Measurements from ENCODE around the gene AGK. TPM values are rescaled to one million over a fixed set of nuclear protein-coding genes. Genes with fewer than 3 reads are reported as not detected.

The AGK gene
- total RNA-seq, 1 donor from 2014 or later, result 28.6 TPM

- no peak overlapping the region for H3K4me3 Mint-ChIP-seq (ENCODE audit: unreplicated experiment)
- peak; percentile 77 for DNase-seq (ENCODE audit: low read depth)
- H3K27ac ChIP-seq (ENCODE audit: low read depth, low read length), result peak overlapping the region; percentile 53
- H3K36me3 Mint-ChIP-seq (ENCODE audit: low read depth, unreplicated experiment), result peaks cover 4% of the 10 kb centered on the region
- no peaks in the 10 kb centered on the region for H4K20me1 ChIP-seq (ENCODE audit: insufficient read depth, low read length)
- no peak overlapping the region for H2AFZ ChIP-seq (ENCODE audit: low read depth, low read length)
- peaks cover 18% of the 10 kb centered on the region for H3K4me1 Mint-ChIP-seq (ENCODE audit: low read depth, unreplicated experiment)
- no peaks in the 10 kb centered on the region for H3K27me3 ChIP-seq (ENCODE audit: insufficient read depth, low read length)
- peak overlapping the region; percentile 7 for H3K4me2 ChIP-seq (ENCODE audit: low read length)
- H3K4me3 ChIP-seq (ENCODE audit: insufficient read depth, low read depth, low read length), result no peak overlapping the region
- TF ChIP-seq CTCF (IDR thresholded peaks at IDR 0.05; ENCODE audit: insufficient read depth, low read depth, low read length) (peak; percentile 96), EZH2 (IDR thresholded peaks at IDR 0.05; ENCODE audit: insufficient read depth, low read length) (no peak)
- peak overlapping the region; percentile 53 for H3K9ac ChIP-seq (ENCODE audit: low read length)
- H3K9me3 Mint-ChIP-seq (ENCODE audit: unreplicated experiment), result no peaks in the 10 kb centered on the region
- H3K27ac Mint-ChIP-seq (ENCODE audit: unreplicated experiment), result peak overlapping the region; percentile 80
- H3K27me3 Mint-ChIP-seq (ENCODE audit: low read depth, unreplicated experiment), result no peaks in the 10 kb centered on the region
- peak; percentile 73 for FAIRE-seq
- no peaks in the 10 kb centered on the region for H3K9me3 ChIP-seq (ENCODE audit: insufficient read depth, low read depth, low read length)
- no peaks in the 10 kb centered on the region for H3K79me2 ChIP-seq (ENCODE audit: insufficient read depth, low read length)
- peaks cover 13% of the 10 kb centered on the region for H3K4me1 ChIP-seq (ENCODE audit: insufficient read depth, low read length)
- peaks cover 7% of the 10 kb centered on the region for H3K36me3 ChIP-seq (ENCODE audit: insufficient read depth, low read length)
These were observed 98.8 kb downstream of the AGK start for GRCh38 chr7:141649865-141650634.

GRCh38 chr7:141651417-141651816, 100.2 kb downstream of the AGK start:
- TF ChIP-seq EZH2 (IDR thresholded peaks at IDR 0.05; ENCODE audit: insufficient read depth, low read length), result no peak
- peaks cover 14% of the 10 kb centered on the region for H3K4me1 Mint-ChIP-seq (ENCODE audit: low read depth, unreplicated experiment)
- H3K9me3 Mint-ChIP-seq (ENCODE audit: unreplicated experiment), result no peaks in the 10 kb centered on the region
- H3K36me3 Mint-ChIP-seq (ENCODE audit: low read depth, unreplicated experiment), result peaks cover 1% of the 10 kb centered on the region
- Histone ChIP-seq H3K27me3 (ENCODE audit: insufficient read depth, low read length) (no peaks in the 10 kb centered on the region), H3K4me1 (ENCODE audit: insufficient read depth, low read length) (peaks cover 11% of the 10 kb centered on the region), H2AFZ (ENCODE audit: low read depth, low read length) (no peak overlapping the region), H3K9ac (ENCODE audit: low read length) (peak overlapping the region; percentile 11), H4K20me1 (ENCODE audit: insufficient read depth, low read length) (no peaks in the 10 kb centered on the region), H3K4me2 (ENCODE audit: low read length) (no peak overlapping the region), H3K9me3 (ENCODE audit: insufficient read depth, low read depth, low read length) (no peaks in the 10 kb centered on the region), H3K27ac (ENCODE audit: low read depth, low read length) (no peak overlapping the region), H3K36me3 (ENCODE audit: insufficient read depth, low read length) (peaks cover 7% of the 10 kb centered on the region), H3K79me2 (ENCODE audit: insufficient read depth, low read length) (no peaks in the 10 kb centered on the region), H3K4me3 (ENCODE audit: insufficient read depth, low read depth, low read length) (no peak overlapping the region)
- FAIRE-seq, result no peak
- no peak for DNase-seq (ENCODE audit: low read depth)
- no peaks in the 10 kb centered on the region for H3K27me3 Mint-ChIP-seq (ENCODE audit: low read depth, unreplicated experiment)
- H3K4me3 Mint-ChIP-seq (ENCODE audit: unreplicated experiment), result no peak overlapping the region
- no peak overlapping the region for H3K27ac Mint-ChIP-seq (ENCODE audit: unreplicated experiment)

GRCh38 chr7:141652691-141653090, 101.5 kb downstream of the AGK start:
- Mint-ChIP-seq H3K4me3 (ENCODE audit: unreplicated experiment) (no peak overlapping the region), H3K27me3 (ENCODE audit: low read depth, unreplicated experiment) (no peaks in the 10 kb centered on the region), H3K4me1 (ENCODE audit: low read depth, unreplicated experiment) (peaks cover 7% of the 10 kb centered on the region), H3K9me3 (ENCODE audit: unreplicated experiment) (no peaks in the 10 kb centered on the region), H3K36me3 (ENCODE audit: low read depth, unreplicated experiment) (peaks cover 2% of the 10 kb centered on the region), H3K27ac (ENCODE audit: unreplicated experiment) (no peak overlapping the region)
- H3K36me3 ChIP-seq (ENCODE audit: insufficient read depth, low read length), result peaks cover 7% of the 10 kb centered on the region
- no peaks in the 10 kb centered on the region for H4K20me1 ChIP-seq (ENCODE audit: insufficient read depth, low read length)
- no peak overlapping the region for H3K4me3 ChIP-seq (ENCODE audit: insufficient read depth, low read depth, low read length)
- DNase-seq (ENCODE audit: low read depth) (no peak), FAIRE-seq (no peak)
- H2AFZ ChIP-seq (ENCODE audit: low read depth, low read length), result no peak overlapping the region
- TF ChIP-seq EZH2 (IDR thresholded peaks at IDR 0.05; ENCODE audit: insufficient read depth, low read length) (no peak), CTCF (IDR thresholded peaks at IDR 0.05; ENCODE audit: insufficient read depth, low read depth, low read length) (no peak)
- H3K27ac ChIP-seq (ENCODE audit: low read depth, low read length), result no peak overlapping the region
- H3K9me3 ChIP-seq (ENCODE audit: insufficient read depth, low read depth, low read length), result no peaks in the 10 kb centered on the region
- no peaks in the 10 kb centered on the region for H3K79me2 ChIP-seq (ENCODE audit: insufficient read depth, low read length)
- peaks cover 7% of the 10 kb centered on the region for H3K4me1 ChIP-seq (ENCODE audit: insufficient read depth, low read length)
- H3K9ac ChIP-seq (ENCODE audit: low read length), result no peak overlapping the region
- no peaks in the 10 kb centered on the region for H3K27me3 ChIP-seq (ENCODE audit: insufficient read depth, low read length)
- no peak overlapping the region for H3K4me2 ChIP-seq (ENCODE audit: low read length)
